Fibroblast of lung (primary cell): ENCODE results near the gene GALNT11.
"Not testable (repeated sequence)": the region's sequence is repeated elsewhere in the genome, so short reads cannot be mapped to it uniquely, and the experiment has no call there.

ENCODE experiments used
- EZH2 ChIP-seq: IDR thresholded peaks from 2 replicates; pipeline ENCODE4 v1.5.1; 2012; ENCODE audit warnings: low read length, control low read depth, mild to moderate bottlenecking; ENCODE audit errors: missing control alignments
- TF ChIP-seq, protein P1 (sequence below), 2 donors: IDR thresholded peaks in 1 of 2; conservative IDR thresholded peaks in 1 of 2; 1 replicate in 1 of 2; 2 replicates in 1 of 2; pipeline ENCODE4 v1.5.1; 2011 to 2012; ENCODE audit warnings: low read length in 2 of 2, control low read depth in 1 of 2, inconsistent platforms in 1 of 2, low read depth in 1 of 2, mild to moderate bottlenecking in 1 of 2

GRCh38 chr7:152044909-152045308 lies 19.4 kb downstream of the GALNT11 start:
- TF ChIP-seq, protein P1, sequence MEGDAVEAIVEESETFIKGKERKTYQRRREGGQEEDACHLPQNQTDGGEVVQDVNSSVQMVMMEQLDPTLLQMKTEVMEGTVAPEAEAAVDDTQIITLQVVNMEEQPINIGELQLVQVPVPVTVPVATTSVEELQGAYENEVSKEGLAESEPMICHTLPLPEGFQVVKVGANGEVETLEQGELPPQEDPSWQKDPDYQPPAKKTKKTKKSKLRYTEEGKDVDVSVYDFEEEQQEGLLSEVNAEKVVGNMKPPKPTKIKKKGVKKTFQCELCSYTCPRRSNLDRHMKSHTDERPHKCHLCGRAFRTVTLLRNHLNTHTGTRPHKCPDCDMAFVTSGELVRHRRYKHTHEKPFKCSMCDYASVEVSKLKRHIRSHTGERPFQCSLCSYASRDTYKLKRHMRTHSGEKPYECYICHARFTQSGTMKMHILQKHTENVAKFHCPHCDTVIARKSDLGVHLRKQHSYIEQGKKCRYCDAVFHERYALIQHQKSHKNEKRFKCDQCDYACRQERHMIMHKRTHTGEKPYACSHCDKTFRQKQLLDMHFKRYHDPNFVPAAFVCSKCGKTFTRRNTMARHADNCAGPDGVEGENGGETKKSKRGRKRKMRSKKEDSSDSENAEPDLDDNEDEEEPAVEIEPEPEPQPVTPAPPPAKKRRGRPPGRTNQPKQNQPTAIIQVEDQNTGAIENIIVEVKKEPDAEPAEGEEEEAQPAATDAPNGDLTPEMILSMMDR (conservative IDR thresholded peaks at IDR 0.05 in 1 of 2, IDR thresholded peaks at IDR 0.05 in 1 of 2; ENCODE audit: low read depth in 1 of 2, low read length in 2 of 2), result not testable (repeated sequence)
- TF ChIP-seq EZH2, result not testable (repeated sequence)
